ENCODE results near the gene IL9.

Gene IL9

GRCh38 chr5:135891268-135891667, 4.4 kb downstream of the IL9 start:
- DNase-seq: no peak

GRCh38 chr5:135890867-135891266, 4.8 kb downstream of the IL9 start:
- peak in 1 of 3 experiments; percentile 24 for DNase-seq

GRCh38 chr5:135890296-135890695, 5.3 kb downstream of the IL9 start:
- DNase-seq: no peak

- peak in 1 of 3 experiments; percentile 2 for DNase-seq
Measured at GRCh38 chr5:135887881-135888614, 7.6 kb downstream of the IL9 start.

GRCh38 chr5:135887447-135887864, 8.2 kb downstream of the IL9 start:
- peak; percentile 41 to 77 (median 76) for DNase-seq

- DNase-seq: no peak
Measured at GRCh38 chr5:135886136-135886535, 9.5 kb downstream of the IL9 start.

GRCh38 chr5:135885031-135885430, 10.6 kb downstream of the IL9 start:
- DNase-seq: no peak

- no peak for DNase-seq
Measured at GRCh38 chr5:135883441-135883840, 12.2 kb downstream of the IL9 start.

- no peak for DNase-seq
Measured at GRCh38 chr5:135883026-135883425, 12.6 kb downstream of the IL9 start.

GRCh38 chr5:135881819-135882218, 13.8 kb downstream of the IL9 start:
- DNase-seq: no peak

GRCh38 chr5:135881244-135881643, 14.4 kb downstream of the IL9 start:
- no peak for DNase-seq

GRCh38 chr5:135880801-135881200, 14.8 kb downstream of the IL9 start:
- DNase-seq: peak in 1 of 3 experiments; percentile 11

GRCh38 chr5:135880278-135880677, 15.4 kb downstream of the IL9 start:
- DNase-seq: no peak

GRCh38 chr5:135879591-135879990, 16.1 kb downstream of the IL9 start:
- no peak for DNase-seq

GRCh38 chr5:135878156-135878620, 17.5 kb downstream of the IL9 start:
- no peak for DNase-seq

GRCh38 chr5:135877570-135878155, 18.0 kb downstream of the IL9 start:
- no peak for DNase-seq

GRCh38 chr5:135876146-135876545, 19.5 kb downstream of the IL9 start:
- DNase-seq: no peak

- no peak for DNase-seq
Measured at GRCh38 chr5:135875567-135875966, 20.1 kb downstream of the IL9 start.

GRCh38 chr5:135874461-135874860, 21.2 kb downstream of the IL9 start:
- no peak for DNase-seq

- no peak for DNase-seq
Measured at GRCh38 chr5:135873831-135874230, 21.8 kb downstream of the IL9 start.

GRCh38 chr5:135871268-135871915, 24.2 kb downstream of the IL9 start:
- DNase-seq: no peak

GRCh38 chr5:135869935-135870334, 25.7 kb downstream of the IL9 start:
- DNase-seq: no peak

GRCh38 chr5:135869276-135869675, 26.4 kb downstream of the IL9 start:
- no peak for DNase-seq

- DNase-seq: no peak
Measured at GRCh38 chr5:135868681-135869080, 27.0 kb downstream of the IL9 start.
